ENCODE results near the gene ATAD5. TPM values are rescaled to one million over a fixed set of nuclear protein-coding genes. Genes with fewer than 3 reads are reported as not detected.
"Not testable (repeated sequence)": the region's sequence is repeated elsewhere in the genome, so short reads cannot be mapped to it uniquely, and the experiment has no call there.

The ATAD5 gene
- polyA plus RNA-seq, 2 donors = 0.99 to 1.1 TPM

- H3K27me3 ChIP-seq (ENCODE audit: control insufficient read depth in 1 of 2, insufficient read depth in 2 of 2, low read length in 2 of 2) = no peaks in the 10 kb centered on the region
- no peaks in the 10 kb centered on the region for H3K4me1 ChIP-seq (ENCODE audit: control insufficient read depth in 2 of 2, insufficient read depth in 2 of 2, low read length in 1 of 2)
- H3K36me3 ChIP-seq (ENCODE audit: control insufficient read depth in 2 of 2, insufficient read depth in 2 of 2, low read length in 1 of 2) = no peaks in the 10 kb centered on the region
- peak within 1 kb of the TSS; percentile 85 to 99 for H3K4me3 ChIP-seq (ENCODE audit: low read depth in 1 of 2, low read length in 2 of 2)
- peak within 1 kb of the TSS; percentile 88 to 96 for H3K27ac ChIP-seq (ENCODE audit: low read depth in 2 of 2, low read length in 1 of 2)
- 0 to 1% methylated on average over 47 of the region's 47 CpGs for WGBS, 2 donors
- no peaks in the 10 kb centered on the region for H3K9me3 ChIP-seq (ENCODE audit: control insufficient read depth in 2 of 2, insufficient read depth in 1 of 2, low read depth in 1 of 2, low read length in 1 of 2)
These were observed 74.5 kb downstream of the ATAD5 start, which contains the start of gene TEFM for GRCh38 chr17:30906101-30906911. Gene TEFM, minus strand, starts transcription at chr17:30906238. Its CDS starts 40 bp downstream, at chr17:30906198.

DNA sequence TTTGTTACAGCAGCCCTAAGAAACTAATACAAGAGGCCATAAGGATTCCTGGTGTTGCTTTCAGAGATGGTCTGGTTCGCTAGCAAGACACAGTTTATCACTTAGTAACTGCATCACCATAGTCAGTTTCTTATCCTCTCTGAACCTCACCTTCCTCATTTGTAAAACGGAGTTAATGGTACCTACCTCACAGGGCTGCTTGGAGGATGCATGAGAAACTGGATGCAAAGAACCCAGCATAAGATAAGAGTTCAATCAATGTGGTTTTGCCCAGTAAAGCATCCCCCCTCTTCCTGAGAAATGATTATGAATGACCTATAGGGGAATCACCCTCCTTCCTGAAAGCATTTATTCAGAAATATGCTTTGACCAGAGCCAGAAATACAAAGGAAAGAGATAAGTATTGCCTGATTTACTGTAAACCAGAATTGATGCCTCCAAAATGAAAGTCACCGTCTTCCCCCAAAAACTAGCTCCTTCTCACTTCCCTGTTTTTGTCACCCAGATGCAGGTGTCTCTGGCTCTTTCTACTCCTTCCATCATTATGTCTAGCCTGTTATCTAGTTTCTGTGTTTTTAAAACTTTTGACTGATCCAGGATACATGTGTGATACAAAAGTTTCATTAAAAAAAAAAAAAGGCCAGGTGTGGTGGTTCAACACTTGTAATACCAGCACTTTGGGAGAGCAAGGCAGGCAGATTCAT lies 77.1 kb downstream of the ATAD5 start:
- 87% methylated on average over 3 of the region's 3 CpGs for WGBS, 2 donors
- Histone ChIP-seq H3K36me3 (ENCODE audit: control insufficient read depth in 2 of 2, insufficient read depth in 2 of 2, low read length in 1 of 2) (no peaks in the 10 kb centered on the region), H3K9me3 (ENCODE audit: control insufficient read depth in 2 of 2, insufficient read depth in 1 of 2, low read depth in 1 of 2, low read length in 1 of 2) (no peaks in the 10 kb centered on the region), H3K4me1 (ENCODE audit: control insufficient read depth in 2 of 2, insufficient read depth in 2 of 2, low read length in 1 of 2) (no peaks in the 10 kb centered on the region), H3K27me3 (ENCODE audit: control insufficient read depth in 1 of 2, insufficient read depth in 2 of 2, low read length in 2 of 2) (no peaks in the 10 kb centered on the region), H3K27ac (ENCODE audit: low read depth in 2 of 2, low read length in 1 of 2) (no peak overlapping the region), H3K4me3 (ENCODE audit: low read depth in 1 of 2, low read length in 2 of 2) (no peak overlapping the region)

DNA sequence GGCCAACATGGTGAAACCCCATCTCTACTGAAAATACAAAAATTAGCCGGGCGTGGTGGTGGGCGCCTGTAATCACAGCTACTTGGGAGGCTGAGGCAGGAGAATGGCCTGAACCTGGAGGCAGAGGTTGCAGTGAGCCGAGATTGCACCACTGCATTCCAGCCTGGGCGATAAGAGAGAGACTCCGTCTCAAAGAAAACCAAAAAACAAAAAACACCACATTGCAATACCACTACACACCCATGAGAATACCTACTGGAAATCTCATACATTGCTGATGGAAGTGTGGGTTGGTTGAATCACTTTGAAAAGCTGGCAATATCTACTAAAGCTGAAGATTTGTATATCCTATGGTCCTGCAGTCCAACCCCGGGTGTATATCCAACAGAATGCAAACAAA lies 78.4 kb downstream of the ATAD5 start:
- H3K9me3 ChIP-seq (ENCODE audit: control insufficient read depth in 2 of 2, insufficient read depth in 1 of 2, low read depth in 1 of 2, low read length in 1 of 2); H3K27me3 ChIP-seq (ENCODE audit: control insufficient read depth in 1 of 2, insufficient read depth in 2 of 2, low read length in 2 of 2); H3K36me3 ChIP-seq (ENCODE audit: control insufficient read depth in 2 of 2, insufficient read depth in 2 of 2, low read length in 1 of 2); H3K4me3 ChIP-seq (ENCODE audit: low read depth in 1 of 2, low read length in 2 of 2); H3K27ac ChIP-seq (ENCODE audit: low read depth in 2 of 2, low read length in 1 of 2); H3K4me1 ChIP-seq (ENCODE audit: control insufficient read depth in 2 of 2, insufficient read depth in 2 of 2, low read length in 1 of 2): not testable (repeated sequence)
- WGBS, 2 donors = 95% methylated on average over 7 of the region's 7 CpGs

DNA sequence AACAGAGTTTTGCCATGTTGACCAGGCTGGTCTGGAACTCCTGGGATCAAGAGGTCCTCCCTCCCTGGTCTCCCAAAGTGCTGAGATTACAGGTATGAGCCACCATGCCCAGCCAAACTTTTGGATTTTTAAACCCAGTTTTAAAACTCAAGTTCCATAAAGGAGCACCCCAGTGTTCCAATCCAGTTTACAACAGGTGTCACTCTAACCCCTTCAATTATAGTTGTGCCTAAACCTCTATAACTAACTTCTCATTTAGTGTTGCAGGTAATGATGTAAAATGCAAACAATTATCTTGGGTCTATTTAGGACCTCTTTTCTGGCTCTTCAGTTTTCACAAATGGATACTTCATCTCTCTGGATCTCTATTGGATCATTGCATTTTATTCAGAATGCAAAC lies 82.2 kb downstream of the ATAD5 start:
- Histone ChIP-seq H3K36me3 (ENCODE audit: control insufficient read depth in 2 of 2, insufficient read depth in 2 of 2, low read length in 1 of 2) (no peaks in the 10 kb centered on the region), H3K27ac (ENCODE audit: low read depth in 2 of 2, low read length in 1 of 2) (no peak overlapping the region), H3K4me3 (ENCODE audit: low read depth in 1 of 2, low read length in 2 of 2) (no peak overlapping the region), H3K9me3 (ENCODE audit: control insufficient read depth in 2 of 2, insufficient read depth in 1 of 2, low read depth in 1 of 2, low read length in 1 of 2) (no peaks in the 10 kb centered on the region), H3K4me1 (ENCODE audit: control insufficient read depth in 2 of 2, insufficient read depth in 2 of 2, low read length in 1 of 2) (no peaks in the 10 kb centered on the region), H3K27me3 (ENCODE audit: control insufficient read depth in 1 of 2, insufficient read depth in 2 of 2, low read length in 2 of 2) (no peaks in the 10 kb centered on the region)

- H3K4me1 ChIP-seq (ENCODE audit: control insufficient read depth in 2 of 2, insufficient read depth in 2 of 2, low read length in 1 of 2) = peaks cover 0 to 2% of the 10 kb centered on the region in 2 donors
- no peak overlapping the region for H3K27ac ChIP-seq (ENCODE audit: low read depth in 2 of 2, low read length in 1 of 2)
- no peak overlapping the region for H3K4me3 ChIP-seq (ENCODE audit: low read depth in 1 of 2, low read length in 2 of 2)
- no peaks in the 10 kb centered on the region for H3K36me3 ChIP-seq (ENCODE audit: control insufficient read depth in 2 of 2, insufficient read depth in 2 of 2, low read length in 1 of 2)
- H3K27me3 ChIP-seq (ENCODE audit: control insufficient read depth in 1 of 2, insufficient read depth in 2 of 2, low read length in 2 of 2) = no peaks in the 10 kb centered on the region
- H3K9me3 ChIP-seq (ENCODE audit: control insufficient read depth in 2 of 2, insufficient read depth in 1 of 2, low read depth in 1 of 2, low read length in 1 of 2) = no peaks in the 10 kb centered on the region
- WGBS, 2 donors = 62 to 67% methylated on average over 5 of the region's 5 CpGs
These were observed 84.3 kb downstream of the ATAD5 start for GRCh38 chr17:30915833-30916611.

DNA sequence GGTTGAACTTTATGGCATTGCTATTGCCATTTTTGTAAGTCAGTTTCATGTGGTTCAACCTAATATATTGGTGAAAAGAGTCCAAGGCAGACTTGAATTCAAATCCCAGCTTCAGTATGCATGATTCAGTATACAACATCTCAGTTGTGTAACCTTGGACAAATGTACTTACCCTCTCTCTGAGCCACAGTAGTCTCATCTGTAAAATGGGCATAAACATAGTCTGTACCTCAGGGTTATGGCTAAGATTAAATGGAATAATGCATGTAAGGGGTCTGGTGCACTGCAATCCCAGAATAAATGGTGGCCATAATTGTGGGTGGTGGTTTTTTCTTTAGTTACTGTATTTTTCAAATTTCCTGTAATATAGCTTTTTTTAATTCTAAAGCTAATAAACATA lies 85.3 kb downstream of the ATAD5 start:
- Histone ChIP-seq H3K4me3 (ENCODE audit: low read depth in 1 of 2, low read length in 2 of 2) (no peak overlapping the region), H3K27me3 (ENCODE audit: control insufficient read depth in 1 of 2, insufficient read depth in 2 of 2, low read length in 2 of 2) (peaks cover 0 to 3% of the 10 kb centered on the region in 2 donors), H3K4me1 (ENCODE audit: control insufficient read depth in 2 of 2, insufficient read depth in 2 of 2, low read length in 1 of 2) (peaks cover 0 to 2% of the 10 kb centered on the region in 2 donors), H3K9me3 (ENCODE audit: control insufficient read depth in 2 of 2, insufficient read depth in 1 of 2, low read depth in 1 of 2, low read length in 1 of 2) (no peaks in the 10 kb centered on the region), H3K36me3 (ENCODE audit: control insufficient read depth in 2 of 2, insufficient read depth in 2 of 2, low read length in 1 of 2) (no peaks in the 10 kb centered on the region), H3K27ac (ENCODE audit: low read depth in 2 of 2, low read length in 1 of 2) (no peak overlapping the region)

- H3K36me3 ChIP-seq (ENCODE audit: control insufficient read depth in 2 of 2, insufficient read depth in 2 of 2, low read length in 1 of 2) = no peaks in the 10 kb centered on the region
- H3K27ac ChIP-seq (ENCODE audit: low read depth in 2 of 2, low read length in 1 of 2) = no peak overlapping the region
- no peak overlapping the region for H3K4me3 ChIP-seq (ENCODE audit: low read depth in 1 of 2, low read length in 2 of 2)
- H3K9me3 ChIP-seq (ENCODE audit: control insufficient read depth in 2 of 2, insufficient read depth in 1 of 2, low read depth in 1 of 2, low read length in 1 of 2) = no peaks in the 10 kb centered on the region
- peaks cover 0 to 10% of the 10 kb centered on the region in 2 donors for H3K27me3 ChIP-seq (ENCODE audit: control insufficient read depth in 1 of 2, insufficient read depth in 2 of 2, low read length in 2 of 2)
- peaks cover 2% of the 10 kb centered on the region in 2 donors for H3K4me1 ChIP-seq (ENCODE audit: control insufficient read depth in 2 of 2, insufficient read depth in 2 of 2, low read length in 1 of 2)
- 58 to 65% methylated on average over 4 of the region's 4 CpGs for WGBS, 2 donors
These were observed 88.5 kb downstream of the ATAD5 start for GRCh38 chr17:30920282-30920681.

DNA sequence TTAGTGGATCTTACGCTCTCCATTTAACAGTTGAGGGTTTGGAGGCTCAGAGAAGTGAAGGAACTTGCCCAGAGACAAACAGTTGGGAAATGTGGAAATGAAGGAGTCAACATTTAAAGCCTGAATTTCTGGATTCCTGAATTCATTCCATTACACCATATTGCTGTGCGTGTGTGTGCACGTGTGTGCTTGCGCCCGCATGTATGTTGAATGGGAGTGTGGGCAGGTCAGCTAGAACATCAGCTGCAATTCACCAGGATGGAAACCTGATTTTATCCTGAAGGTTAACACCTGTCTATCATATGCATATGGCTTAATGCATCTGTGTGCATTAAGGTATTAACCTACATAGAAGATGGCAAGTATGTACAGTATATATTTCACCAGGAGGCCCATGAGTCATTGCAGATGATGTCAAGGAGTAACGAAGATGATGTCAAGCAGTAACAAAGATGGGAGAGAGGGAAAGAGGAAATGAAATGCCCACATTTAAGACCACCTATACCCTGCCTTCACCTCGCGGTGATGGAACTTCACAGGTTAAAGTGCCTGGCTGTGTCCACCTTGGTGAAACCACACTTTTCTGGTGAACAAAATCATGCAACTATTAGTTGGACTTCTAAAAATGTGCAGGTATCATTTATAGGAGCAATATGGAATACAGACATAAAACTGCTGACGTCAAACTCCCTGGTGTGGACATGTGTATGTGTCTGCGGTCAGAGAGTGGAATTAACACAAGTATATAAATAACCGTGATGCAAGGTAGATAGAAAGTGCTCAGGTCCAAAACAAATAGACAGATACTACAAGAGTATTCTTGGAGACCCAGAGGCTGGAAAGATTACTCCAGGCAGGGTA lies 89.1 kb downstream of the ATAD5 start:
- H3K27ac ChIP-seq (ENCODE audit: low read depth in 2 of 2, low read length in 1 of 2) = no peak overlapping the region
- no peak overlapping the region for H3K4me3 ChIP-seq (ENCODE audit: low read depth in 1 of 2, low read length in 2 of 2)
- H3K36me3 ChIP-seq (ENCODE audit: control insufficient read depth in 2 of 2, insufficient read depth in 2 of 2, low read length in 1 of 2) = no peaks in the 10 kb centered on the region
- WGBS, 2 donors = 67 to 75% methylated on average over 11 of the region's 11 CpGs
- H3K27me3 ChIP-seq (ENCODE audit: control insufficient read depth in 1 of 2, insufficient read depth in 2 of 2, low read length in 2 of 2) = peaks cover 0 to 10% of the 10 kb centered on the region in 2 donors
- H3K4me1 ChIP-seq (ENCODE audit: control insufficient read depth in 2 of 2, insufficient read depth in 2 of 2, low read length in 1 of 2) = peaks cover 2% of the 10 kb centered on the region in 2 donors
- H3K9me3 ChIP-seq (ENCODE audit: control insufficient read depth in 2 of 2, insufficient read depth in 1 of 2, low read depth in 1 of 2, low read length in 1 of 2) = no peaks in the 10 kb centered on the region

Data from esophagus (tissue), 2 donors.